K562 (cell line): ENCODE data around the gene COLQ. TPM values are rescaled to one million over a fixed set of nuclear protein-coding genes. Genes with fewer than 3 reads are reported as not detected.

Experiments
- ATF1 ChIP-seq, 2 experiments: fragments of 450-650 bp in 1 of 2; IDR thresholded peaks; 2 replicates each; pipeline ENCODE4 v1.6.1; 2016; ENCODE audit warnings: missing compliant biosample characterization in 1 of 2, missing genetic modification characterization in 1 of 2
- CHD2 ChIP-seq: IDR thresholded peaks from 2 replicates; pipeline ENCODE4 v1.6.1; 2011; ENCODE audit warnings: low read depth, low read length
- DNMT1 ChIP-seq: fragments of 450-650 bp; IDR thresholded peaks from 2 replicates; pipeline ENCODE4 v1.6.1; 2016; ENCODE audit warnings: antibody characterized with exemption, mild to moderate bottlenecking
- FOXA3 ChIP-seq, 2 experiments: fragments of 450-650 bp in 1 of 2; sonication (generic) in 1 of 2; formaldehyde crosslinking; IDR thresholded peaks in 1 of 2; conservative IDR thresholded peaks in 1 of 2; 2 replicates each; pipeline versions ENCODE4 v1.4.0 to v1.8.0; 2020 to 2022; ENCODE audit warnings: mild to moderate bottlenecking in 2 of 2, missing genetic modification reagents in 1 of 2
- IFI16 ChIP-seq: fragments of 250-450 bp; sonication (Bioruptor Pico); IDR thresholded peaks from 2 replicates; pipeline ENCODE4 v2.1.2; 2022; ENCODE audit warnings: mild to moderate bottlenecking, inconsistent platforms
- LARP7 ChIP-seq: fragments of 450-650 bp; IDR thresholded peaks from 2 replicates; pipeline ENCODE4 v1.6.1; 2016
- MYBL2 ChIP-seq, 2 experiments: fragments of 450-650 bp in 1 of 2; sonication (generic) in 1 of 2; formaldehyde crosslinking in 1 of 2; IDR thresholded peaks; 2 replicates each; pipeline versions ENCODE4 v1.6.1 to v1.8.1; 2017 to 2022; ENCODE audit warnings: borderline replicate concordance in 1 of 2, inconsistent platforms in 1 of 2, low read depth in 1 of 2, mild to moderate bottlenecking in 1 of 2, missing genetic modification reagents in 1 of 2, moderate library complexity in 1 of 2
- NFE2L1 ChIP-seq: fragments of 450-650 bp; IDR thresholded peaks from 2 replicates; pipeline ENCODE4 v1.6.1; 2016; ENCODE audit warnings: missing genetic modification characterization, low read depth, mild to moderate bottlenecking, missing compliant biosample characterization, moderate library complexity, borderline replicate concordance
- SMC3 ChIP-seq: conservative IDR thresholded peaks from 2 replicates; pipeline ENCODE4 v1.6.1; 2011; ENCODE audit warnings: low read depth, low read length, improper control_type of control experiment; ENCODE audit not compliant: insufficient read depth
- TBL1XR1 ChIP-seq, 2 experiments: IDR thresholded peaks; 2 replicates each; pipeline ENCODE4 v1.6.1; 2012; ENCODE audit warnings: improper control_type of control experiment in 2 of 2, low read length in 2 of 2, mild to moderate bottlenecking in 1 of 2
- ZNF76 ChIP-seq: fragments of 250-450 bp; sonication (Bioruptor Pico); IDR thresholded peaks from 2 replicates; pipeline ENCODE4 v1.4.0; 2020; ENCODE audit warnings: mild to moderate bottlenecking, moderate library complexity, borderline replicate concordance
- polyA plus RNA-seq, 8 experiments: library from polyadenylated mRNA; depleted of rRNA in 4 of 8; stranded (reverse) in 5 of 8; unstranded in 3 of 8; fragments of >200 nt; fragmentation: Nextera tagmentation in 2 of 8; fragmentation: Illumina TruSeq in 1 of 8; extraction: Ambion mirVana in 2 of 8; extraction: Trizol in 1 of 8; gene quantifications; 2 replicates each; pipeline versions ENCODE4 v1.2.1 to v1.2.3, GENCODE V29; 2011 to 2014; ENCODE audit warnings: inconsistent platforms in 1 of 8, missing spikeins in 1 of 8
- total RNA-seq, 7 experiments: library from RNA; depleted of rRNA in 6 of 7; stranded (reverse); fragments of >200 nt in 6 of 7; fragmentation: Illumina TruSeq in 2 of 7; extraction: Trizol in 2 of 7; gene quantifications; 2 replicates each; pipeline versions ENCODE4 v1.2.1 to v1.2.3, GENCODE V29; 2011 to 2021; ENCODE audit warnings: low replicate concordance in 1 of 7
- TF ChIP-seq, protein P1 (sequence below), 2 experiments: fragments of 150-350 bp in 1 of 2; IDR thresholded peaks; 2 replicates each; pipeline ENCODE4 v1.6.1; 2012 to 2016; ENCODE audit warnings: low read depth in 2 of 2, low read length in 2 of 2, mild to moderate bottlenecking in 1 of 2, moderate library complexity in 1 of 2
- TF ChIP-seq, protein P2 (sequence below): fragments of 450-650 bp; IDR thresholded peaks from 2 replicates; pipeline ENCODE4 v1.6.1; 2018; ENCODE audit warnings: mild to moderate bottlenecking, low read depth; ENCODE audit not compliant: partially characterized antibody
- TF ChIP-seq, protein P3 (sequence below): sonication (generic); formaldehyde crosslinking; IDR thresholded peaks from 2 replicates; pipeline ENCODE4 v1.8.0; 2022; ENCODE audit warnings: mild to moderate bottlenecking, low read depth, missing genetic modification reagents
- TF ChIP-seq, protein P4 (sequence below): sonication (generic); formaldehyde crosslinking; IDR thresholded peaks from 2 replicates; pipeline ENCODE4 v1.9.0; 2022; ENCODE audit warnings: mild to moderate bottlenecking, missing genetic modification reagents

Gene COLQ
- total and polyA plus RNA-seq, 9 of the 15 experiments (the other 6 are each of a cell fraction or from before 2014, with no cell fraction given), result 0.04 to 0.36 (median 0.27) TPM; not detected in 4

DNA sequence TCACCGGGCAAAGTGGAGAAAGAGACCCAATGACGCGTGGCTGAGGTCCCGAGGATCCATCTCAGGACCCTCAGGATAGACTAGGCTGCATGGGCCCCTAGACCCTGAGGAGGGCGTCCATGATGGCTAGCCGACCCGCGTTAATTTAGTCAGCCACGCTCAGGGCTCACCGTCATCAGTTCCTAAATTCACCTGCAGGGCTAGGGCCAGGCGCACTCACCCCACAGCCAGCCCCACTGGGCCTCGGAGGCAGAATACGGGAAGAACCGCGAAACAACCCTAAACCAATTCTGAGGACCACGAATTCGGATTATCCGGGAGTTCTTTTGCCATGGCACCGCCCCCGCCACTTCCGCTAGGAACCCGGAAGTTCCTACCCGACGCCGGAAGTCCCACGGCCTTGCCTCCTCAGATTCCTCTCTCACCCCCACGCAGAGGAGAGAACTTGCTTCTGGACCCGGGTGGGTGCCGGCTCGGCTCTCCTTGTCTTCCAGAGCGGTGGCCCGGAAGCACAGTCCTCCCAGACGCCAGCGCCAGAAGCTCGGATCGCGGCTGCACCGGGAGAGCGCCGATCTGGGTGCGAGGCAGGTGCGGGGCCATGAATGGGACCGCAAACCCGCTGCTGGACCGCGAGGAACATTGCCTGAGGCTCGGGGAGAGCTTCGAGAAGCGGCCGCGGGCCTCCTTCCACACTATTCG, 94.2 kb downstream of the COLQ start, which contains the start of the genes EAF1 and METTL6 (continued):
- TF ChIP-seq, protein P1, sequence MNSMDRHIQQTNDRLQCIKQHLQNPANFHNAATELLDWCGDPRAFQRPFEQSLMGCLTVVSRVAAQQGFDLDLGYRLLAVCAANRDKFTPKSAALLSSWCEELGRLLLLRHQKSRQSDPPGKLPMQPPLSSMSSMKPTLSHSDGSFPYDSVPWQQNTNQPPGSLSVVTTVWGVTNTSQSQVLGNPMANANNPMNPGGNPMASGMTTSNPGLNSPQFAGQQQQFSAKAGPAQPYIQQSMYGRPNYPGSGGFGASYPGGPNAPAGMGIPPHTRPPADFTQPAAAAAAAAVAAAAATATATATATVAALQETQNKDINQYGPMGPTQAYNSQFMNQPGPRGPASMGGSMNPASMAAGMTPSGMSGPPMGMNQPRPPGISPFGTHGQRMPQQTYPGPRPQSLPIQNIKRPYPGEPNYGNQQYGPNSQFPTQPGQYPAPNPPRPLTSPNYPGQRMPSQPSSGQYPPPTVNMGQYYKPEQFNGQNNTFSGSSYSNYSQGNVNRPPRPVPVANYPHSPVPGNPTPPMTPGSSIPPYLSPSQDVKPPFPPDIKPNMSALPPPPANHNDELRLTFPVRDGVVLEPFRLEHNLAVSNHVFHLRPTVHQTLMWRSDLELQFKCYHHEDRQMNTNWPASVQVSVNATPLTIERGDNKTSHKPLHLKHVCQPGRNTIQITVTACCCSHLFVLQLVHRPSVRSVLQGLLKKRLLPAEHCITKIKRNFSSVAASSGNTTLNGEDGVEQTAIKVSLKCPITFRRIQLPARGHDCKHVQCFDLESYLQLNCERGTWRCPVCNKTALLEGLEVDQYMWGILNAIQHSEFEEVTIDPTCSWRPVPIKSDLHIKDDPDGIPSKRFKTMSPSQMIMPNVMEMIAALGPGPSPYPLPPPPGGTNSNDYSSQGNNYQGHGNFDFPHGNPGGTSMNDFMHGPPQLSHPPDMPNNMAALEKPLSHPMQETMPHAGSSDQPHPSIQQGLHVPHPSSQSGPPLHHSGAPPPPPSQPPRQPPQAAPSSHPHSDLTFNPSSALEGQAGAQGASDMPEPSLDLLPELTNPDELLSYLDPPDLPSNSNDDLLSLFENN (IDR thresholded peaks at IDR 0.05; ENCODE audit: low read depth in 2 of 2, low read length in 2 of 2), result no peak
- TF ChIP-seq, protein P2, sequence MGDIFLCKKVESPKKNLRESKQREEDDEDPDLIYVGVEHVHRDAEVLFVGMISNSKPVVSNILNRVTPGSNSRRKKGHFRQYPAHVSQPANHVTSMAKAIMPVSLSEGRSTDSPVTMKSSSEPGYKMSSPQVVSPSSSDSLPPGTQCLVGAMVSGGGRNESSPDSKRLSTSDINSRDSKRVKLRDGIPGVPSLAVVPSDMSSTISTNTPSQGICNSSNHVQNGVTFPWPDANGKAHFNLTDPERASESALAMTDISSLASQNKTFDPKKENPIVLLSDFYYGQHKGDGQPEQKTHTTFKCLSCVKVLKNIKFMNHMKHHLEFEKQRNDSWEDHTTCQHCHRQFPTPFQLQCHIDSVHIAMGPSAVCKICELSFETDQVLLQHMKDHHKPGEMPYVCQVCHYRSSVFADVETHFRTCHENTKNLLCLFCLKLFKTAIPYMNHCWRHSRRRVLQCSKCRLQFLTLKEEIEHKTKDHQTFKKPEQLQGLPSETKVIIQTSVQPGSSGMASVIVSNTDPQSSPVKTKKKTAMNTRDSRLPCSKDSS, result no peak
- TF ChIP-seq, protein P3, sequence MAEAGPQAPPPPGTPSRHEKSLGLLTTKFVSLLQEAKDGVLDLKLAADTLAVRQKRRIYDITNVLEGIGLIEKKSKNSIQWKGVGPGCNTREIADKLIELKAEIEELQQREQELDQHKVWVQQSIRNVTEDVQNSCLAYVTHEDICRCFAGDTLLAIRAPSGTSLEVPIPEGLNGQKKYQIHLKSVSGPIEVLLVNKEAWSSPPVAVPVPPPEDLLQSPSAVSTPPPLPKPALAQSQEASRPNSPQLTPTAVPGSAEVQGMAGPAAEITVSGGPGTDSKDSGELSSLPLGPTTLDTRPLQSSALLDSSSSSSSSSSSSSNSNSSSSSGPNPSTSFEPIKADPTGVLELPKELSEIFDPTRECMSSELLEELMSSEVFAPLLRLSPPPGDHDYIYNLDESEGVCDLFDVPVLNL (CRISPR knock-in tag), result 0 out of 2 replicates have a peak, but pooled peaks have one; percentile 45
- no peak for TF ChIP-seq CHD2
- no peak for TF ChIP-seq IFI16 (CRISPR knock-in tag)
- no peak for TF ChIP-seq LARP7
- TF ChIP-seq, protein P4, sequence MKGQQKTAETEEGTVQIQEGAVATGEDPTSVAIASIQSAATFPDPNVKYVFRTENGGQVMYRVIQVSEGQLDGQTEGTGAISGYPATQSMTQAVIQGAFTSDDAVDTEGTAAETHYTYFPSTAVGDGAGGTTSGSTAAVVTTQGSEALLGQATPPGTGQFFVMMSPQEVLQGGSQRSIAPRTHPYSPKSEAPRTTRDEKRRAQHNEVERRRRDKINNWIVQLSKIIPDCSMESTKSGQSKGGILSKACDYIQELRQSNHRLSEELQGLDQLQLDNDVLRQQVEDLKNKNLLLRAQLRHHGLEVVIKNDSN (CRISPR knock-in tag), result no peak
- no peak for TF ChIP-seq NFE2L1 (tag)
- no peak for TF ChIP-seq ZNF76
- TF ChIP-seq MYBL2 (IDR thresholded peaks at IDR 0.05; ENCODE audit: low read depth), result no peak
- TF ChIP-seq MYBL2 (CRISPR knock-in tag; IDR thresholded peaks at IDR 0.05; ENCODE audit: borderline replicate concordance), result no peak
- no peak for TF ChIP-seq ATF1 (CRISPR knock-in tag; IDR thresholded peaks at IDR 0.05)
- peak; percentile 58 for TF ChIP-seq ATF1 (tag; IDR thresholded peaks at IDR 0.05)
- TF ChIP-seq SMC3, result no peak
- TF ChIP-seq TBL1XR1 (IDR thresholded peaks at IDR 0.05; ENCODE audit: low read length in 2 of 2), result no peak; a peak in 1 of 4 replicates
- TF ChIP-seq DNMT1, result no peak
- no peak for TF ChIP-seq FOXA3 (CRISPR knock-in tag; conservative IDR thresholded peaks at IDR 0.05 in 1 of 2, IDR thresholded peaks at IDR 0.05 in 1 of 2)
